HG03108 (cell line): ENCODE measurements around the gene PNN.
"Not testable (repeated sequence)": the region's sequence is repeated elsewhere in the genome, so short reads cannot be mapped to it uniquely, and the experiment has no call there.

Experiments used
- ATAC-seq: cut with Tn5 transposase; IDR thresholded peaks from one replicate; pipeline ENCODE4 v1.9.1; 2021; ENCODE audit warnings: moderate library complexity; ENCODE audit not compliant: unreplicated experiment

PNN gene

DNA sequence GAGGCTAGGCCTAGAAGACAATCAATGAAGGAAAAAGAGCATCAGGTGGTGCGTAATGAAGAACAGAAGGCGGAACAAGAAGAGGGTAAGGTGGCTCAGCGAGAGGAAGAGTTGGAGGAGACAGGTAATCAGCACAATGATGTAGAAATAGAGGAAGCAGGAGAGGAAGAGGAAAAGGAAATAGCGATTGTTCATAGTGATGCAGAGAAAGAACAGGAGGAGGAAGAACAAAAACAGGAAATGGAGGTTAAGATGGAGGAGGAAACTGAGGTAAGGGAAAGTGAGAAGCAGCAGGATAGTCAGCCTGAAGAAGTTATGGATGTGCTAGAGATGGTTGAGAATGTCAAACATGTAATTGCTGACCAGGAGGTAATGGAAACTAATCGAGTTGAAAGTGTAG, 5.5 kb downstream of the PNN start:
- no peak for ATAC-seq

DNA sequence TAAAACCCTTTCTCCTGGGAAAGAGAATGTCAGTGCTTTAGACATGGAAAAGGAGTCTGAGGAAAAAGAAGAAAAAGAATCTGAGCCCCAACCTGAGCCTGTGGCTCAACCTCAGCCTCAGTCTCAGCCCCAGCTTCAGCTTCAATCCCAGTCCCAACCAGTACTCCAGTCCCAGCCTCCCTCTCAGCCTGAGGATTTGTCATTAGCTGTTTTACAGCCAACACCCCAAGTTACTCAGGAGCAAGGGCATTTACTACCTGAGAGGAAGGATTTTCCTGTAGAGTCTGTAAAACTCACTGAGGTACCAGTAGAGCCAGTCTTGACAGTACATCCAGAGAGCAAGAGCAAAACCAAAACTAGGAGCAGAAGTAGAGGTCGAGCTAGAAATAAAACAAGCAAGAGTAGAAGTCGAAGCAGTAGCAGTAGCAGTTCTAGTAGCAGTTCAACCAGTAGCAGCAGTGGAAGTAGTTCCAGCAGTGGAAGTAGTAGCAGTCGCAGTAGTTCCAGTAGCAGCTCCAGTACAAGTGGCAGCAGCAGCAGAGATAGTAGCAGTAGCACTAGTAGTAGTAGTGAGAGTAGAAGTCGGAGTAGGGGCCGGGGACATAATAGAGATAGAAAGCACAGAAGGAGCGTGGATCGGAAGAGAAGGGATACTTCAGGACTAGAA, 6.1 kb downstream of the PNN start:
- ATAC-seq: no peak

DNA sequence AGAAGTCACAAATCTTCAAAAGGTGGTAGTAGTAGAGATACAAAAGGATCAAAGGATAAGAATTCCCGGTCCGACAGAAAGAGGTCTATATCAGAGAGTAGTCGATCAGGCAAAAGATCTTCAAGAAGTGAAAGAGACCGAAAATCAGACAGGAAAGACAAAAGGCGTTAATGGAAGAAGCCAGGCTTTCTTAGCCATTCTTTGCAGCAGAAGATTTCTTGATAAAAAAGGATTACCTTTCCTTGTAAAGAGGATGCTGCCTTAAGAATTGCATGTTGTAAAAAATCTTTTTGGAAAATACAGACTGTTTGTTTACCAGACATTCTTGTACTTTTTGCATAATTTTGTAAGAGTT, 6.6 kb downstream of the PNN start:
- no peak for ATAC-seq

DNA sequence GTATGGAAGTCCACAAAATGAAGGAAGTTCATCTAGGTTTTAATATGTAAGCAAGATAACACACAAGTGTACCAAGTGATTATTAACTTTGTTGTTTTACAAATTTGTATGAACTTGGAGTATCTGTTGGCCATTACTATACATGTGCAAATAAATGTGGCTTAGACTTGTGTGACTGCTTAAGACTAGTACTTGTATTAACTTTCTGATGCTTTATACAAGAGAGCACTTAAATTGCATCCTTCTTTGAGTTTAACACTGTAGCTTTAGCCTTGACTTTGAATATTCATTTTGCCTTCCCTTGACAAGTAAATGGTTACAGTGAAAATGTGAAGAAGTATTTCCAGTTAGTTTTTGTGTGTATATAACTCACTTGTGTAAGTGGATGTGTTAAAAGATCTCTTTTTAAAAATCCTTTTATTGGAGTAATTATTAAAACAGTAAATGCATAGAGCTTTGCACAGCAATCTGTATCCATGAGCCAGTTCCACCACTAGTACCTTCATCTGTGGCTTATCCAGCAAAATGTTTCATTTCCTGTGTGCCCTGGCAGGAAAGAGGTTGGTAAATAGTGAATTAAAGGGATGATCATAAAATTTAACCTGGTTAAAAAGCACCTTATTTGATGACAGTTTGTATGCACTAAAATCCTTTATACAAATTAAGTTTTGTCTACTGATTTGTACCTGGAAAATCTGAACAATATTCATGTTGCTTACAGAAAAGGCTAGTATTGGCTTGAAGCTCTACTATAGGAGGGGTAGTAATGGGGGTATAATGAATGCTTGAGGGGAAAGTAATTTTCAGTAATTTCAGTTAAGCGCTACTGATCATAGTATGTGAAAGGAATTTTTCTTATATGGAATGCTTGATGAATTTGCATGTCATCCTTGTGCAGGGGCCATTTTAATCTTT, 8.0 kb downstream of the PNN start:
- ATAC-seq: no peak

DNA sequence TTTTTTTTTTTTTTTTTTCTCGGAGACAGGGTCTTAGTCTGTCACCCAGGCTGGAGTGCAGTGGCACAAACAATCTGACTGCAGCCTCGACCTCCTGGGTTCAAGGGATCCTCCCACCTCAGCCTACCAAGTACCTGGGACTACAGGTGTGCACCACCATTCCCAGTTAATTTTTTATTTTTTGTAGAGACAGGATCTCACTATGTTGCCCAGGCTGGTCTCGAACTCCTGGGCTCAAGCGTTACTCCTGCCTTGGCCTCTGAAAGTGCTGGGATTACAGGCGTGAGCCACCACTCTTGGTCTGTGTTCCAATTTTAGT, 8.6 kb downstream of the PNN start:
- not testable (repeated sequence) for ATAC-seq

DNA sequence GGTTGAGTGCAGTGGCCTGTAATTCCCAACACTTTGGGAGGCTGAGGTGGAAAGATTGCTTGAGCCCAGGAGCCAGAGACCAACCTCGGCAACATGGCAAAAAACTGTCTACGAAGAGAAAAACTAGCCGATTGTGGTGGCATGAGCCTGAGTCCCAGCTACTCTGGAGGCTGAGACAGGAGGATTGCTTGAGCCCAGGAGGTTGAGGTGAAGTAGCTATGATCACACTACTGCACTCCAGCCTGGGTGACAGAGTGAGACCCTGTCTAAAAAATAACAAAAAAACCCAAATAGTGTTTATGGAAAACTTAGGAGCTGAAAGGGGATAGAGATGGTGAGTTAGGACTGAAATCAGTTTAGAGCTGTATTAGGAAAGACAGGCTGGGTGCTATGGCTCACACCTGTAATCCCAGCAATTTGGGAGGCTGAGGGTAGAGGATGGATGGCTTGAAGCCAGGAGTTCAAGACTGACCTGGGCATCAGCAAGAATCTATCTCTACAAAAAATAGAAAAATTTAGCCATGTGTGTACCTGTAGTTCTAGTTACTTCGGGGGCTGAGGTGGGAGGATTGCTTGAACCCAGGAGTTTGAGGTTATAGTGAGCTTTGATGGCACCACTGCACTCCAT, 9.7 kb downstream of the PNN start:
- no peak for ATAC-seq

DNA sequence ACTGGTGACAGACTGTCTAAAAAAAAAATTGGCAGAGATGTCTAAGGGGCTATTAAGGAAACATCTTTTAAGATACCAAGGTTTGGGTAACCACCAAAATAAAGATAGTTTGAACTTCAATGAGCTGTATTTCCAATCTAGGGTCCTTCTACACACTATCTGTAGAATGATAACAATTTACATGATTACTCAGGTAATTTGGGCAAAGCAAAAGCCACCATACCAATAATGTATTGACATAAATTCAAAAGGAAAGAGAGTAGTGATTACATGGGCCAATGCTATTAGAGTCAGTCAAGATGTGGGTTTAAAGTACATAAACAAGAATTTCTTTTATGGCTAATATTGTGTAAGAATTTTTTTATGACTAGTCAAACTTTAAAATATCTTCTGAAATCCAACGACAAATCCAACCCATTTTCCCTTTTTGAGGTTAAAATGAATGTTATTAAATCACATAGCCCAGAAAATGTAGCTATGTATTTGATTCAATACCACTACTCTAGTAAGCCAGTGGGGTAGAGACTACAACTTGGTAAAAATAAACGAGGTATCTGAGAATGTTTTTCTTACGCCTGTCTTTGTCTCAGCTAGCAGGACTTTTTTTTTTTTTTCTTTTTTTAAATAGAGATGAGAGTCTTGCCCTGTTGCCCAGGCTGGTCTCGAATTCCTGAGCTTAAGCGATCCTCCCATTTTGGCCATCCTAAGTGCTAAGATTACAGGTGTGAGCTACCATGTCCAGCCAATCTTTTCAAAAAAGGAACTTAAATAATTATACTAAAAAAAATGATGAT, 10.4 kb downstream of the PNN start:
- ATAC-seq: no peak

DNA sequence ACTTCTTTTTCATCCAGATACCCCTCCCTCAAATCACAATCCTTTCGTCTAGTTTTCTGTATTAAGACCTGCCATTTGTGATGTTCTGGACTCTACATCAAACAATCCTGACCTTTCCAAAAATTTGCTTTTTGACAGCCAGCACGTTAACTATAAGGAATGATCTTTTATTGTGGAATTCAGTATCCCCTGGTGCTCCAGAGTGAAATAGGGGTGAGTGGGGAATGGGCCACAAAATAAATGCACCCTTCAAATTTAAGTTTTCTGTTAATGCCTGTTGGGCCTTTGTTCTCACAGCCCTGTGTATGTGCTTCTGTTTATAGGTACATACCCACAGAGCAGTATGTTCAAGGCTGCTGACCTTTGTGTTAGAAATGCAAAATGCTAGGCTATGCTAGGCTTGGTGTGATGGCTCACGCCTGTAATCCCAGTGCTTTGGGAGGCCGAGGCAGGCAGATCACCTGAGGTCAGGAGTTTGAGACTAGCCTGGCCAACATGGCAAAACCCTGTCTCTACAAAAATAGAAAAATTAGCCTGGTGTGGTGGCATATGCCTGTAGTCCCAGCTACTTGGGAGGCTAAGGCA, 12.0 kb downstream of the PNN start:
- no peak for ATAC-seq

DNA sequence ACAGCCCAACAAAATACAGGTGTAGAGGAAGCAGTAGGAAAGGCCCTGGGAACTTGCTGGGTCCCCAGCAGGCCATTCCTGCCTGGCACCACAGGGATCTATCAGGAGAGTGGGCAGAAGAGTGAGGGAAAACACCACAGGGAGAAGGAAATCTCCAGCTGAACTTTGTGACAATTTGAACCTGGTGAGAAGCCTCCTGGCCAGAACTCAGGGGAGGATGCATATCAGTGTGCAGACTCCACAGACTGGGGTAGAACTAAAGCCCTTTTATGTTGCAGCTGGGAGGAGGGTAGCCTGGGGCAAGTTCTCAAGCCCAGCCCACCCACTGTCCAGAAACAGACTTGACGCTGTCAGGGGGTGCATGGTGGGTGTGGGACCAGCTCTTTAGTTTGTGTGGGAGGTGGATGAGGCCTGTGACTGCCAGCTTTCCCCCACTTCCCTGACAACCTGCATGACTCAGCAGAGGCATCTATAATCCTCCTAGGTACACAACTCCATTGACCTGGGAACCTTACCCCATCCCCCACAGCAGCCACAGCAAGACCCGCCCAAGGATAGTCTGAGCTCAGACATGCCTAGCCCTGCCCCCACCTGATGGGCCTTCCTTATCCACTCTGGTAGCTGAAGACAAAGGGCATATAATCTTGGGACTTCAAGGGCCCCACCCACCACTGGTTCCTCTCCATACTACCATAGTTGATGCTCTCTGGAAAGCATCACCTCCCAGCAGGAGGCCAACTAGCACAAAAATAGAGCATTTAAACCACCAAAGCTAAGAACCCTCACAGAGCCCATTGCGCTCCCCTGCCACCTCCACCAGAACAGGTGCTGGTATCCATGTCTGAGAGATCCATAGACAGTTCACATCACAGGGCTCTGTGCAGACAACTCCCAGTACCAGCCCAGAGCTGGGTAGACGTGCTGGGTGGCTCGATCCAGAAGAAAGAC, 28.9 kb downstream of the PNN start:
- ATAC-seq: no peak

DNA sequence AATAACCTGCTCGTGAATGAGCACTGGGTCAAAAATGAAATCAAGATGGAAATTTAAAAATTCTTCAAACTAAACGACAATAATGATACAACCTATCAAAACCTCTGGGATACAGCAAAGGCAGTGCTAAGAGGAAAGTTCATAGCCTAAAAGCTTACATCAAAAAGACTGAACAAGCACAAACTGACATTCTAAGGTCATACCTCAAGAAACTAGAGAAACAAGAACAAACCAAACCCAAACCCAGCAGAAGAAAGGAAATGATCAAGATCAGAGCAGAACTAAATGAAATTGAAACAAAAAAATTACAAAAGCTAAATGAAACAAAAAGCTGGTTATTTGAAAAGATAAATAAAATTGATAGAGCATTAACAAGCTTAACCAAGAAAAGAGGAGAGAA, 32.4 kb downstream of the PNN start:
- ATAC-seq: not testable (repeated sequence)

DNA sequence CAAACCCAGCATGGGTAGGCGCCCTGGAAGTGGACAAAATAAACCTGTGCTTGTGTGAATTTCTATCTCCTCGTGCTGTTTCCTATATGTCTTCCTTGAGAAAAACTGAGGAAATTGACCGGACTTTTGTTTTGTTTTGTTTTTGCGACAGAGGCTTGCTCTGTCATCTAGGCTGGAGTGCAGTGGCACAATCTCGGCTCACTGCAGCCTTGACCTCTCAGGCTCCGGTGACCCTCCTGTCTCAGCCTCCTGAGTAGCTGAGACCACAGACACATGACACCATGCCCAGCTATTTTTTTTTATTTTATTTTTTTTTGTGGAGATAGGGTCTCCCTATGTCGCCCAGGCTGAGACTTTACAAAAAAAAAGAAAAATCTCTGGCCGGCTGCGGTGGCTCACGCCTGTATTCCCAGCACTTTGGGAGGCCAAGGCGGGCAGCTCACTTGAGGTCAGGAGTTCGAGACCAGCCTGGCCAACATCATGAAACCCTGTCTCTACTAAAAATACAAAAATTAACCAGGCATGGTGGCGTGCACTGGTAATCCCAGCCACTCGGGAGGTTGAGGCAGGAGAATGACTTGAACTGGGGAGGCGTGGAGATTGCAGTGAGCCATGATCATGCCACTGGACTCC, 36.2 kb downstream of the PNN start:
- ATAC-seq: no peak

DNA sequence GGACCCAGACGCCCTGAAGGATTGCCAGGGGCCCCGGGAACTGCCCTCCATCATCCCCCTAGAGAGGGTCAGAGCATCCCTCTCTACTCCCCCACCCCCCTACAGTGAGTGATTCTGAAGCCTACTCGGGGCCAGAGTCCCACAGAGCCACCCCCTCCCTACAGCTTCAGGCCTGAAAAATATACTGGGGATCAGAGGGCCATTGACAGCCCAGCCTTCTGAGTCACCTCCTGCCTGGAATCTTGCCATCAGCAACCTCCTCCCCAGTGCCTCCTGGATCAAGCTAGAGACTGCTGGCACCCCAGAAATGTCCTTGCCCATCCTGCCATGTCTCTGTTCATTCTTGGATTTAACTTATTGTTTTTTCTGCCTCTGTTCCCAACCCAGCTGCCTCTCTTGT, 37.0 kb downstream of the PNN start:
- ATAC-seq: no peak

DNA sequence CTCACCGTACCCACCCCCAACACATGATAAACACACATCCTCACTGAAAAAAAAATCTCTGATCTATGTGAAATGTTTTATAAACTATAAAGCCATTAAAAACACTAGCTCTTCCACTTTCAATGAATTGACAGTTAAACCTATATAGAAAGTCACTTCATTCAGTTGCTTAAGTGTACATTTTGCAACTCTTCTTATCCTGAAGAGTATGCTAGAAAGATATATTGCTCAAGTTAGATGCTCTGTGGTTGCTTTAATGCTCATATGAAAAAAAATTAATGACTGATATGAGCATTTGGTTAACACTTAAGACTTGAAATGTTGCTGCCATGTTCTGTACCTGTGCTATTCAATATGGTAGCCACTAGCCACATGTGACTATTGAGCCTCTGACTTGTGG, 37.6 kb downstream of the PNN start:
- ATAC-seq: no peak

DNA sequence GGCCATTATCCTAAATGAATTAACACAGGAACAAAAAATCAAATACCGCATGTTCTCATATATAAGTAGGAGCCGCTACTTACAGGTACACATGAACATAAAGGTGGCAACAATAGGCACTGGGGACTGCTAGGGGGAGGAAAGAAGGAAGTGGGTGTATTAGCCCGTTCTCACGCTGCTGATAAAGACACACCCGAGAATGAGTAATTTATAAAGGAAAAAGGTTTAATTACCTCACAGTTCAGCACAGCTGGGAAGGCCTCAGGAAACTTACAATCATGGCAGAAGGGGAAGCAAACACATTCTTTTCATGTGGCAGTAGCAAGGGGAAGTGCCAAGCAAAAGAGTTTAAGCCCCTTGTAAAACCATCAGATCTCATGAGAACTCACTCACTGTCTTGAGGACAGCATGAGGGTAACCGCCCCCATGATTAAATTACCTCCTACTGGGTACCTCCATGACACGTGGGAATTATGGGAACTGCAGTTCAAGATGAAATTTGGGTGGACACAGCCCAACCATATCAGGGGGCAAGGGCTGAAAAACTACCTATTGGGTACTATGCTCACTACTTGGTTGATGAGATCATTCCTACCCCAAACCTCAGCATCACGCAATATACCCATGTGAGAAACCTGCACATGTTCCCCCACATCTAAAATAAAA, 42.3 kb downstream of the PNN start:
- ATAC-seq: no peak

DNA sequence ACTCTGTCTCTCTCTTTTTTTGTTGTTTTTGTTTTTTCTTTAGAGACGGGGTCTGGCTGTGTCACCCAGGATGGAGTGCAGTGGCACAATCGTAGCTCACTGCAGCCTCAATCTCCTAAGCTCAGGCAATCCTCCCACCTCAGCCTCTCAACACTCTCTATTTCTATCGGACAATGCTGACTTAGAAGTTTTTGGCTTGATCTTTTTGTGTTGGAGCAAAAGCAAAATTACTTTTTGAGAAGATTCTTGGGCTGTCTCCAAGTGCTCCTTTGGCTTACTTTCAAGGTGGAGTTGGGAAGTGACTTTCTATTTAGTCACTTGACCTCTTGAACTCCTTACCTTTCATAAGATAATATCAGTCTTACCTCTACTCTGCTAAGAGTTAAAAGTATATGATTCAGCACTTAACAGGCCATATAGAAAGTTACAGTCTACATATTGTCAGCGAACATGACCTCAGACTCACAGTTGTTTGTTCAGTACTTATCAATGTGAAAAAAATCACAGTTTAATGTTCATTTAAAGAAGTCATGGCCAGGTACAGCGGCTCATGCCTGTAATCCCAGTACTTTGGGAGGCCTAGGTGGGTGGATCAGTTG, 43.2 kb downstream of the PNN start:
- no peak for ATAC-seq

DNA sequence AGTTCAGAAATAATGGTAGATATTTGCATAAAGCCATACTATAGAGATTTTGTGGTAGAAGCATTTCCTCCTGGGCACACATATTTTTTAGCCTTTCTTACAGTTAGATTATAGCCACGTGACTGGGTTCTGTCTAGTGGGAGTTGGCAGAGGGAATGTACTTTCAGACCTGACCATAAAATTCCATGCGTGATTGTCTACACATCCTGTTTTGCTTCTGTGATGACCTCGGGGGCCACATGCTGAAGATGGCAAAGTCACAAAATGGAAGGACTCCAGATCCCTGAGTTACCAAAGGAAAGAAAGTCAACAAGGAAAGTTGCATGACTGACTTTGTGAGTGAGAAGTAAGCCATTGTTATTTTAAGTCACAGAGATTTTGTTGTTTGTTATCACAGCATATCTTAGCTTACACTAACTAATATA, 44.0 kb downstream of the PNN start:
- no peak for ATAC-seq

DNA sequence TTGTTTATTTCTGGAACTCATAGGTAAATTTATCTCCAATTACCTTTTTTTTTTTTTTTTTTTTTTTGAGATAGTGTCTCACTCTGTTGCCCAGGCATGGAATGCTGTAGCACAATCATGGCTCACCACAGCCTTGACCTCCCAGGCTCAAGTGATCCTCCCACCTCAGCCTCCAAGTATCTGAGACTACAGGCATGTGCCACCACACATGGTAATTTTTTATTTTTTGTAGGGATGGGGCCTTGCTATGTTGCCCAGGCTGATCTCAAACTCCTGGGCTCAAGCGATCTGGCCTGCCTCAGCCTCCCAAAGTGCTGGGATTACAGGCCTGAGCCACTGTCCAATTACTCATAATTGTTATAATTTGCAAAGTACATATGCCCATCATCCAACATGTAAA, 45.4 kb downstream of the PNN start:
- not testable (repeated sequence) for ATAC-seq

DNA sequence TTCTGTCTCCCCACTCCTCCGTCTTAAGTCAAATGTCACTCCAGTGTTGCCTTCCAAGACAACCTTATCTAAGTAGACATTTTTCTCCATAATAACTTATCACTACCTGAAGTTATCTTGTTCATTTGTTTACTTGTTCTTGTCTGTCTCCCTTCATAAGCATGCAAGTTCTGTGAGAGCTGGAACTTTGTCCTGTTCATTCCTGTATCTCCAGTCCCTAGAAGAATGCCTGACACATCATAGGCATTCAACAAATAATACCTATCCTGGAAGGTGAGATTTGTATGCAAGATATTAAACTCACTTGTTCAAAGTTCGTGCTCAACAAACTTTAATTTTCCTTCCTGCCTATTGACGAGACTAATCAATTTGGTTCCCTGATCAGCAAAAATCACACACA, 53.0 kb downstream of the PNN start:
- no peak for ATAC-seq
